Left renal cortex interstitium (tissue), 4 donors: Measurements from ENCODE around the gene GNMT. TPM values are rescaled to one million over a fixed set of nuclear protein-coding genes. Genes with fewer than 3 reads are reported as not detected.
"Not testable (repeated sequence)": the region's sequence is repeated elsewhere in the genome, so short reads cannot be mapped to it uniquely, and the experiment has no call there.

Experiments
- DNase-seq, 4 donors: peaks; one replicate each; pipeline ENCODE4 v3.0.0-alpha.2; 2013; ENCODE audit warnings: low read depth in 4 of 4, low spot score in 2 of 4, missing footprints in 1 of 4
- polyA plus RNA-seq, 4 donors: library from polyadenylated mRNA; unstranded; fragments of 120-200 nt; gene quantifications; one replicate each; pipeline ENCODE4 v1.2.1, GENCODE V29; 2013; ENCODE audit not compliant: insufficient read length in 4 of 4

The GNMT gene
- polyA plus RNA-seq, 4 donors: 0.79 to 2.6 (median 1.4) TPM

DNA sequence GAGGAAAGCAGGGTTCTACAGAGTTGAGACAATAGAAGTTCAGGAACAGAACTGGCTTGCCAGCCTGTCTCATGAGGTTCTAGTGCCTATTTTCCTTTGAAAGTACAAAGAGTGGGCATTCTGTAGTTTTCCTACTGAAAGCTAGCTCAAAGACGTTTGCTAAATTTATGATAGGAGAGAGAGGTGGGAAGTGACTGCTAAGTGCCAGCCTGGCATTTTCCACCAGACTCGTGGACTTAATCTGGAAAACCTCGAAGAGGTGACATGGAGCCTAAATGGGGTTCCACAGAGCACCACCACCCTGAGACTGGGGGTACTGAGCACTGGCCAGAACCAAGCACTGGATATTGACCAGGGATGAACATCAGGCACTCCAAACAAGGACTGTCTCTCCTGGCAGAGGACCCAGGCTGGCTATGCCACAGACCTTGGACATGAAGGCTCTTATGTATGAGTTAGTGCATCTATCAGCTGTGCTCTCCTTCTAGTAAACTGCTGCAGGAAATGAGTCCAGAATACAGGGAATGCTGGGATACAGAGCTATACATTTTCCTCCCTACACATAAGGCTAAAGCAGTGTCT is 11.3 kb downstream of the GNMT start:
- no peak for DNase-seq

- DNase-seq: no peak
These were observed 13.4 kb downstream of the GNMT start for GRCh38 chr6:42973926-42974325.

DNA sequence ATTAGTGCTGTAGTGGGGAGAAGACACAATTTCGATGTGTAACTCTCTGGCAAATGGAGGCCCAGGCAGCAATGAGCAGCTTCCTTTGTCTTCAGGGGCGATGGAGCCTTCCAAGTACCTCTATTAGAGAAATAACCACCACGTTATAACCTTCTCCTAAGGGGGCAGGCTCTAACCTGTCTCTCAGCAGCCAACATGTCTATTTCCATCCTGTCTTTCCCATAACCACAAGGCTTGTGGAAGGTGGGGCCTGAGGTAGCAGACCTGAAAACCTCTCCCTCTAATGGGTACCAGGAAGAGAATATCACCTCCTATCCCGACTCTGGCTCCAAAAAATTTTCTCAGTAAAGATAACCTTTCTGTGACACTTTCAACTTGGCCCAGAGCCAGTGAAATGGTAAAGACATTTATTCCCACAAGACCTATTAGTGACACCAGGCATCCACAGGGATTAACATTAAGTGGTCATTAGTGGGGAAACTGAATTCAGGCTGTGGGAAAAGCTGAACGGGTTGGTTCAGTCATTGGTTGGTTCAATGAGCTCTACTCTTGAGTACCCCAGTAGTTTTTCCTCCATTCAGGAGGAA is 14.5 kb downstream of the GNMT start:
- no peak for DNase-seq

DNA sequence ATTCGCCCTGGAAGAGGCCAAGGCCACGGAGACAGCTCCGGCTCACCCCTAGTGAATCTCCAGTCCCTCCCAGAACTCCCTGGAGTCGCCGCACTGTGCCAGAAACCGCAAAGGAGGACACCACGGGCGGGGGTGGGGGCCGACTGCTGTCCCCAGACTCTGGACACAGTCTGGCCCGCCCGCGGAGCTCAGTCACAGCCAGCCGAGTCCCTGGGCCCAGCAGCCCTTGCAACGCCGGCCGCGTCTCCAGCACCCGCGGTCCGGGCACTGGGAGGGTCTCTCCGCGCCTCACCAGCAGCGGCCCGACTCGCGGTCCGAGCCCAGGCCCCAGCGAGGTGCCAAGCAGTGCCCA is 17.9 kb downstream of the GNMT start:
- DNase-seq: no peak

DNA sequence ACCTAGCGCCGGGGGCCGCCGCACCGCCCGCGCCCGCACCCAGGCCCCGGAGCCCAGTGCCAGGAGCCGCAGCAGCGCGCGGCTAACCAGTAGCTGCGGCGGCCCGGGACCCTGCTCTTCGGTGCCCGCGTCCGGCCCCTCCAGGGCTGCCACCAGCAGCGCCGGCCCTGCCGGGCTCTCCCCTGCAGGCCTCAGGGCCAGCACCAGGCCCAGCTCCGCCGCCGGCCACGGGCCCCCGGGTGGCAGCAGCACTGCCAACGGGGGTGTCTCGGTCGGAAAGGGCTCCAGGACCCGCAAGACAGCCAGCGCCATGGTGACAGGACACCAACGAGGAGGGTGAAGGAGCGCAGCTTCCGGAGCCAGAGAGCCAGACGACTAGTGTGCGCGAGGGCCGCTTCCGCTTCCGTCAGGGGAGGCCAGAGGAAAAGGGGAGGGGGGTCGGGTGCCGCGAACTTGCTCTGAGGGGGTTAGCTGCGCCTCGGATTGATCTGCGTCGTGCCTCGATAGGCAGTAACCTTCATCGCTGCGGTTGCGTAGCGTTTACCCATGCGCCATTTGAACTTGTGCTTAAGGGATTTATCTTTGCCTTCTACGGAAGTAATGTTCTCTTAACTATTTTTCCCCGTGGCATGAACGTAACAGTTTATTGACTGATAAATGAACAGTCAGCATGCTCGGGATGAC is 18.4 kb downstream of the GNMT start, which contains the start of gene PEX6:
TSS of gene PEX6 (minus strand) at position 343 of the 684 bp plus-strand sequence. CDS start at position 312, 31 bp downstream.
- peak in 2 of 4 donors; percentile 56 to 80 for DNase-seq

DNA sequence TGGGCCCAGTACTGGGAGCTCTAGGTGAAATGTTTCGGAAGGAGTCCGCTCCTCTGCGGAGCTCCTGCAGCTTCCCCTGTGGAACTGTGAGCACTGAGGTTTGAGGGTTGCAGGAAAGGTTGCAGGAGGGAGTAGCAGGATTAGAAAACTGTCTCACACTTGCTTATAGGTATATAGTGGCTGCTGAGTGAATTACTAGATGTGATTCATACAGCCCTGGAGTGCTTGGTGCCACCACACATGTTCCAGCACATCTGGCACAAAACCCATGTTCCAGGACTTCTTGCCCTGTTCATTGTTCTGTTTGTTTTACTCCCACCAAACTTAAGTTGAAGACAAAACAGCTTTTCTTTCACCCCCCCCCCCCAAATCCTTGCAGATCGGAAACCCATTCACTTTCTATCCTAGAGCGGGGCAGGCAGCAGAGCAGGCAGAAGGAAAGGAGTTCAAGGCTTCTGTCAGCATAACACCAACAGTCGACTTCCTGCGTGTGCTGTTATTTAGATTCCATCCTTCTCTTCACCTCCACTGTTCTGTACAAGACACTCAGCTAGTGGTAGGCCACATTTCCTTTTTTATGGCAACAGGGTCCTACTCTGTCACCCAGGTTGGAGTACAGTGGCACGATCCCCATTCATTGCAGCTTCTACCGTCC is 19.1 kb downstream of the GNMT start:
- DNase-seq: no peak

- DNase-seq: no peak
These were observed 21.3 kb downstream of the GNMT start for GRCh38 chr6:42981836-42982235.

DNA sequence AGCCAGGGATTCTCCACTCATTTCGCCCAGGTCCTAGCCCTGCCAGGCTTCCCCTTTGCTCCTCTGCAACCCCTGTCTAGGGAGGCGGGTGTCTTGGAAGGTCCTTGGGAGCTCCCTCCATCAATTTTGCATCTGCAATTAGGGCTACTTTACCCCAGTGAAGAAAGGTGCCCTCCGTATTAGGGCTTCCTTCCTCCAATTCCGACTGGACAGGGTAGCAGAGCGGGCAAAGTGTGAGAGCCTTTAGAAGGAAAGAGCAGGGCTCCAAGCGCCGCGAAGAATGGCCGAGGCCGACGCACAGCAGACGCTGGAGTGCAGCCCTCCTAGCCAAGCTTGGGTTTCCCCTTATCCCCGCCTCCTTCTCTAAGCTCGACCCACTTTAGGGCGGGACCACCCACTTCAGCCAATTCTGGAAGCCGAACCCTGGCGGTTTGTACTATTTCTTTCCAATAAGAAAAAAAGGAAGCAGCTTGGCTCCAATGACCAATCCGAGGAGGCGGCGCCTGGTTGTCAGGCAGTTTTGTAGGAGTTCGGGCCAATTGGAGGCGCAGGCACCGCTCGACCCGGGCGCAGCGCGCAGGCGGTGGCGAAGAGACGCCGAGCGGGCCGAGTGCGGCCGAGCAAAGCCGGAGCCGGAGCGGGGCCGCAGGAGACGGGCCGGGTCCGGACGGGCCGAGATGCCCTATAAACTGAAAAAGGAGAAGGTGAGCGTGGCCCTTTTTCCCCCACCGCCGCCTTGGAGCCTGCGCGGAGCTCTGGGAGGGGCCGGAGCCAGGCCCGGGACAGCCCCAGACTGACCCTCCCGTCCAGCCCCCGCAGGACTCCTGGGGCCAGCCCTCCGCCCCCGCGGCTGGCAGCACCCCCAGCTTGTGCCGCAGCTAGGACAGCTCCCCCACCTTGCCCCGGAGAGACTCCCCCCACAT is 23.7 kb downstream of the GNMT start, which contains the start of gene PPP2R5D:
TSS of gene PPP2R5D (plus strand) at position 570 of the 923 bp plus-strand sequence. CDS start at position 678, 108 bp downstream.
- peak; percentile 92 to 99 (median 94) for DNase-seq

DNA sequence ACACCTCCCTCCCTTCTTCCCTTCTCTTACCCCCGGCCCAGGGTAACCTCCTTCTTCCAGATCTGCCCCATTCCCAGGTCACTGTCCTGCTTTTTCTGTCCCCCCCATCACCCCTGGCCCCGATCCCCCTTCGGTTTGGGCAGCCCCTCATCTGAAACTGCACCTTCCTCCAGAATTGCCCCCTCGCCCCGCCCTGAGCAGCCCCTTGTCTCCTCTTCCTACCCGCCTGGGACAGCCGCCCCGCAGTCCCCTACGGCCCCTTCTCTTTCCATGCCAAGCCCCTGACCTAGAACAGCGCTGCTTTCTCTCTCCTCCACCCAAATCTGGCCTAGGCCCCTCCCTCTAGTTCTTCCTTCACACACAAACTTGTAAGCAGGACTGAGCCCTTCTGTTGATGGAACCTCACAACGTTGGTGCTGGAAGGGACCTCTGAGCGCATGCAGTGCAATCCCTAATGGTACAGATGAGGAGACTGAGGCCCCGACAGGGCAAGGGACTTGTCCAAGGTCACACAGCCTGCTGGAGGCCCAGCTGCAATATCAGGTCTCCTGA is 24.4 kb downstream of the GNMT start:
- DNase-seq: no peak

DNA sequence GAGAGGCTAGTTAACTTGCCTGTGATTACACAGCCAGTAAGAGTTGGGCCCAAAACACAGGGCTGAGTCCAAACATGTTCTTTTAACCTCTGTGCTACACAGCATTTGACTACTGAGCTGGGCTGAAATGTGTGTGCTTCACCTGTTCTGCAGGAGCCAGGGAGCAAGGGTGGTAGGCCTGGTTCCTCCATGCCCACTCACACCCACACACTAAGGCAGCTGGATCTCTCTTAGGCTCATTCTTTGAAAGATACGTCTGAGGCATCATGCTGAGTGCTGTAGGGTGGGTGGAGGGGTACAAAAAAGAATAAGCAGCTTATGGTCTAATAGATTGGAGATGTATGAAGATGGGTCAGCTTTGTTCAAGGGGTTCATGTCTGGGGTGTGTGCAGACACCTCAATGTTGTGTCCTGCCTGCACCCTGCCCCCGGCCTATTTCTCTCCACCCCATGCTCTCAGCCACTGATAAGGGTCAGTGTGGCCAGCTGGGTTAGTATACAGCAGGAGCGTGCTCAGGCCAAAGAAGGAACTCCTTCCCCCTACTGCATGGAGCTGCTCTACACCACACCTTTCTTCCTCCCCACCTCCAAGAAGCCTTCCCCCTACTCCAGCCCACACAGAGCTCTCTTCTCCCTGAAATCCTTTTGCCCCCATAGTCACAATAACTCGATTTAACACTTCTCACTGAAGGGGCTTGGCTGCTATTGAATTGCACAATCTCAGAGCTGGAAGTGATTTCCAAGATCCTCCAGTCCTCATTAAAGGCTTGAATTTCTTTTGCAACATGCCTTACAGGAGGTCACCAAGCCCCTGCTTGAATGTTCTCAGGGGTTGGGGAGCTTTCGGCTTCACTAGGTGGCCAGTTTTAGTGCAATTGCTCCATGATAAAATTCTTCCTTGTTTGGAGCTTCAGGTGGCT is 27.2 kb downstream of the GNMT start:
- no peak for DNase-seq

- no peak for DNase-seq
These were observed 28.0 kb downstream of the GNMT start for GRCh38 chr6:42988486-42989020.

- DNase-seq: no peak
These were observed 29.4 kb downstream of the GNMT start for GRCh38 chr6:42989923-42990322.

GRCh38 chr6:42993445-42993844 is 32.9 kb downstream of the GNMT start:
- DNase-seq: no peak

GRCh38 chr6:42996513-42996912 is 36.0 kb downstream of the GNMT start:
- no peak for DNase-seq

GRCh38 chr6:42998205-42998604 is 37.7 kb downstream of the GNMT start:
- not testable (repeated sequence) for DNase-seq

DNA sequence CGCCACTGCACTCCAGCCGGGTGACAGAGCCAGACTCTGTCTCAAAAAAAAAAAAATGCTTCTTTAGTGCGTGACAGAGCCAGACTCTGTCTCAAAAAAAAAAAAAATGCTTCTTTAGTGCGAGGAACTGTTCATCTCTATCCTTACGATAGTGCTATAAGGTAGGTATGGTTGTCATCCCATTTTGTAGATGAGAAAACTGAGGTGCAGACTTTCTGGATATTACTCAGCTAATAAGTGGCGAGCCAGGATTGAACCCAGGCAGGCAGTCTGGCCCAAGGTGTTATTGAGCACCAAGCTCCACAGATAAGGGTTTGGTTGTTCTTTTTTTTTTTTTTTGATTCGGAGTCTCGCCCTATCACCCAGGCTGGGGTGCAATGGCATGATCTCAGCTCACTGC is 41.3 kb downstream of the GNMT start:
- no peak for DNase-seq

- DNase-seq: no peak
These were observed 45.3 kb downstream of the GNMT start for GRCh38 chr6:43005844-43006243.

DNA sequence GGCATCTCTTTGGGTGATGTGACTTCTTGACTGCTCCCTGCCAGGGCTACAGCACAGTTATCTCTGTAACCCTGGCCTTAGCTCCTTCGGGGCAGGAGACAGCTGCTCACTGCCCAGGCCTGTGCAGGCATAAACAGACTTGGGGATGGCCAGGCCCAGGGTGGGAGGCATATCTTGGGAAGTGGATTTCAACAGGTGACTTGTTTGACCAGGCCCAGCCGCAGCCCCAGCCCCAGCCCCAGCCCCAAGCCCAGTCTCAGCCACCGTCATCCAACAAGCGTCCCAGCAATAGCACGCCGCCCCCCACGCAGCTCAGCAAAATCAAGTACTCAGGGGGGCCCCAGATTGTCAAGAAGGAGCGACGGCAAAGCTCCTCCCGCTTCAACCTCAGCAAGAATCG is 45.7 kb downstream of the GNMT start:
- DNase-seq: no peak

DNA sequence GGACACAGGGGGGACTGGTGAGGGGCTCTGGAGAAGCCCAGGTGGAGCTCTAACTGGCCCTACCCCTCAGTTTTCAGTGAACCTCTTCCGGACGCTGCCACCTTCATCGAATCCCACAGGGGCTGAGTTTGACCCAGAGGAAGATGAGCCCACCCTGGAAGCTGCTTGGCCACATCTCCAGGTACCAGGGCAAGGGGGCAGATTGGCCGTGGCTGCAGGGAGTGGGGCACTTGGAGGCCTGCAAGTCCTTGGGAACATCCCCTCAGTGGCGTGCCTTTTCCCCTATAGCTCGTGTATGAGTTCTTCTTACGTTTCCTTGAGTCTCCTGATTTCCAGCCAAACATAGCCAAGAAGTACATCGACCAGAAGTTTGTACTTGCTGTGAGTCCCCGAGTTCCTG is 46.6 kb downstream of the GNMT start:
- no peak for DNase-seq
